IPS-11a (cell line): ENCODE results near the gene FAM174C.

Experiments
- H3K4me3 ChIP-seq: one replicate; pipeline ENCODE4 v1.5.1; 2013; ENCODE audit warnings: low read depth, low read length, control low read depth

FAM174C gene

GRCh38 chr19:1260749-1261537 is 14.4 kb upstream of the FAM174C start:
- H3K4me3 ChIP-seq, result peak overlapping the region; percentile 77

GRCh38 chr19:1261538-1261797 is 13.9 kb upstream of the FAM174C start:
- peak overlapping the region; percentile 77 for H3K4me3 ChIP-seq

GRCh38 chr19:1261798-1262622 is 13.3 kb upstream of the FAM174C start:
- H3K4me3 ChIP-seq, result peak overlapping the region; percentile 77

GRCh38 chr19:1262623-1263123 is 12.7 kb upstream of the FAM174C start:
- no peak overlapping the region for H3K4me3 ChIP-seq

- H3K4me3 ChIP-seq, result no peak overlapping the region
Observed at GRCh38 chr19:1263188-1263587, 12.1 kb upstream of the FAM174C start.

- H3K4me3 ChIP-seq, result no peak overlapping the region
Observed at GRCh38 chr19:1264801-1265614, 10.3 kb upstream of the FAM174C start.

GRCh38 chr19:1265615-1266128 is 9.7 kb upstream of the FAM174C start:
- H3K4me3 ChIP-seq, result peak overlapping the region; percentile 21

GRCh38 chr19:1266129-1266915 is 9.0 kb upstream of the FAM174C start:
- H3K4me3 ChIP-seq, result peak overlapping the region; percentile 33

- peak overlapping the region; percentile 33 for H3K4me3 ChIP-seq
Observed at GRCh38 chr19:1266916-1267476, 8.3 kb upstream of the FAM174C start.

GRCh38 chr19:1267477-1268225 is 7.7 kb upstream of the FAM174C start:
- peak overlapping the region; percentile 33 for H3K4me3 ChIP-seq

- H3K4me3 ChIP-seq, result no peak overlapping the region
Observed at GRCh38 chr19:1268226-1269064, 6.9 kb upstream of the FAM174C start.

- H3K4me3 ChIP-seq, result peak within 1 kb of the TSS; percentile 60
Observed at GRCh38 chr19:1269065-1269477, 6.3 kb upstream of the FAM174C start, which contains the start of gene CIRBP. Gene CIRBP, plus strand, starts transcription at chr19:1269332. Its CDS starts 1,602 bp downstream, at chr19:1270934.

GRCh38 chr19:1269478-1270212 is 5.7 kb upstream of the FAM174C start:
- H3K4me3 ChIP-seq, result peak overlapping the region; percentile 60

- H3K4me3 ChIP-seq, result peak overlapping the region; percentile 60
Observed at GRCh38 chr19:1270213-1270853, 5.0 kb upstream of the FAM174C start.

- no peak overlapping the region for H3K4me3 ChIP-seq
Observed at GRCh38 chr19:1270854-1271527, 4.3 kb upstream of the FAM174C start.
